NCI-H2227 treated with DMSO at 0.1 percent for 48 hours (cell line): ENCODE measurements around the gene COL13A1.
A peak's percentile ranks its signal among the peaks of the same experiment; 100 is the strongest.

Experiments used
- DNase-seq: peaks from one replicate; lab custom pipeline; 2025; lab: John Stamatoyannopoulos, UW

COL13A1 gene

GRCh38 chr10:69944761-69945160 is 143.1 kb downstream of the COL13A1 start:
- DNase-seq = no peak

DNA sequence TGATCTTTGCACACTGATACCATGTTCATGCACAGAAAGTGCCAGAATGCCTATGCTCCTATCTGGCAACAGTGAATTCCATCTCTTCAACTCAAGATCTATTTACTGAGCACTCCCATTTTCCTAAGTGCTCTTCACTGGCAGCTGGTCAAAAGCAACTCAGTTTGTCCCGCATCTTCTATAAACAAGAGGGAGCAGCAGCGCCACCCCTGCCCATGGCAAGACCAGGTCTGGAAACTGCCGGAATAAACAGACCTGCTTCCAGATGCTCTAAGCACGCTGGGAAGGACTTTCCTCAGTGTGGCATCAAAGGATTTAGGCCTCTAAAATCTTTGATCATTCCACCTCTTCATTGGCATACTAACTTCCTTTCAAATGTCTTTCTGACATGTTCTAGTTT is 146.6 kb downstream of the COL13A1 start:
- no peak for DNase-seq

DNA sequence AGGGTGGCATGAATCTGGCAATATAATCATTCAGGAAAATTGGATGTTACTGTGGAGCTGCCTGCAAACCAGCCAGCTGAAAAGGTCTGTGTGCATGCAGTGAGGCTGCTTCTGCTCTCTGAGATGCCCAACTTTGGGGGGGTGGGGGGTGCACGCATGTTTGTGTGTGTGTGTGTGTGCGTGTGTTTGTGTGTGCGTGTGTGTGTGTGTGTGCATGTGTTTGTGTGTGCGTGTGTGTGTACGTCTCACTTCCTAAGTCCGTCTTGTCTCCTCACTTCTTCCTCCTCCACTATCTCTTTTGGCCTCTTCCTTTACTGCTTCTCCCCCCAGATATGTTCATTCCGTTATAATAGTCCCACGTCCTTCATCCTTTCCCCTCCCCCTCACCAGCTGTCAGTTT is 148.1 kb downstream of the COL13A1 start:
- no peak for DNase-seq

DNA sequence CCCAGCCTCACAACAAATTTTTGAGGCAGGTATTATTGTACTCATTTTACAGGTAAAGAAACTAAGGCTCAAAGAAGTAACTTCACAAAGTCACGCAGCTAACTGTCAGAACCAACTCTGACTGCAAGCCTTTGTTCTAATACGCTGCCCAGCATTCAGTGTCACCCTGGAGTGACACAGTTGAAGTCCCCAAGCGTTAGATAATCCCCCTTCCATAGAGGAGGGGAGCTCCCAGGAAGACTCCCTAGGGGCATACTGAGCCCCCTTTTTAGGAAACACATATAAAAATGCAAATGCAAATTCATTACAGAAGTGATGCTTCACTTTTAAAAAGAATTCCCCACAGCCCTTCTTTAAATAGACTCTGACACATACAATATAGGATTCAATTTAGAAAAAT is 150.0 kb downstream of the COL13A1 start:
- no peak for DNase-seq

DNA sequence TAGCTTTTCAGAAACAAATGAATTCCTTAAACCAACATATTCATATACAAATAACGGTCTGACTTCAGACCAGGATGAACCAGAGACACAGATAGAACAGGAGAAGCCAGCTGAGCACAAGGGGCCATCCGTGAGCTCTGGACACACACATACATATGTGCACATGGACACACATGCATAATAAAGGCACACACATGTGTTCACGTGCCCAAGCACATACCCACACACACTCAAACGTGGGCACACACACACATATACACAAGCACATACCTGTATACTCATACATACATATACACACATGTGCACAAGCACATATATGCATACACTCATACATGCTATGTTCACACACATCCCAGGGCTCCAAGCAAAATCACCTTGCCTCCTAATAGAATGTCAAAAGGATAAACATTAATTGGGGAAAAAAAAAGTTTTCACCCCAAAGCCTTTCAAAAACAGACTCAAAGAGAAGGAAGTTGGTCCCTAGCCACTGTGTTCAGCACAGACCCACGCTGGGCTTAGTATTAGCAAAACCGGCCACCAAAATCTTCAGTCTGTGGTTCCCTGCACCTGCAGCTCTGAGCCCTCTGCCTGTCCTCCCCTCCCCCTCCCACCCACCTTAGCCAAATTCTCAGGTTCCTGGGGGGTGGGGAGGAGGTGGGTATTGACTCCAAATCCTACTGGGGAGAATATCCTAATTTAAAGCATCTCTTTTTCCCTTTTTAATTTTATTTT is 150.5 kb downstream of the COL13A1 start:
- DNase-seq = no peak

DNA sequence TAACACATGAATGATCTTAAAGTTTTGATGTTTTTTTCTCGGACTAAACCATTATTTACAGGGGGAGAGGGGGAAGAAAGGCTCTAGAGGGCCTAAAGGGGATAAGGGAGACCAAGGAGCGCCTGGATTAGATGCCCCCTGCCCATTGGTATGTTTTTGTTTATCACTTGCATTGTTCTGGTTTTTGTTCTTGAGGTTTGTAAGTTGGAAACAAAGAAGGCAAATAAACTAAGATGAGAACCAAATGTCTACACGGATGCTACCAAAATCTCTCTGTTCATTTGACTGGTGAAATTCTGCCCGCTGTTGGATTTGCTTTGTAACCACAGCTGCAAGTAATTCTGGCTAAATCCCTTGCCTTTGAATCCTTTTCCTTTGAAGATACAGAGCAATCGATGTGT is 151.1 kb downstream of the COL13A1 start:
- no peak for DNase-seq

GRCh38 chr10:69953851-69954250 is 152.1 kb downstream of the COL13A1 start:
- DNase-seq = no peak

DNA sequence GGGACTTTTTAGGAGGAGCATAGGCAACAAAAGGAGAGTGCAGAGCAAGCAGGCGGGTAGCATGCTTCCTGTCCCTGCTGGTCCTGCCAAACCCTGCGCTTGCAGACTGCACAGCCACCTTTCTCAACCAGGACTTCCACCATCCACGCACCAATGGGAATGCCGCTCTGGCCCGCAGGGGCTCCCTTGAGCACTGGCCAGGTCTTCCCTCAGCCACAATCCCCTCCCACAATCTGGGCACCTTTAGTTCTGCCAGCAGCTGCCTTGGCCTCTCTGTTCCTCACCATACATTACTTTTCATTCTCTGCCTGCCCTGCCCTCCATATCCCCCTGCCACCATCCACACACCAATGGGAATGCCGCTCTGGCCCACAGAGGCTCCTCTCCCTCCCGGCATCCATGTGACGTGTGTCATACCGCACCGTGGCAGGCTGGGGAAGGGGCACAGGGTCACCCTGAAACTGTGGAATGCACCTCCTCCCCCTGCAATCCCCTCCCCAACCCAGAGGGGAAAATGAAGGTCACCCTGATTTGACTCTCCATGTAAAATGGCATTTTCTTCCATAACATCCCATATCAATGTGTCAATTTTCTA is 153.6 kb downstream of the COL13A1 start:
- DNase-seq = no peak

DNA sequence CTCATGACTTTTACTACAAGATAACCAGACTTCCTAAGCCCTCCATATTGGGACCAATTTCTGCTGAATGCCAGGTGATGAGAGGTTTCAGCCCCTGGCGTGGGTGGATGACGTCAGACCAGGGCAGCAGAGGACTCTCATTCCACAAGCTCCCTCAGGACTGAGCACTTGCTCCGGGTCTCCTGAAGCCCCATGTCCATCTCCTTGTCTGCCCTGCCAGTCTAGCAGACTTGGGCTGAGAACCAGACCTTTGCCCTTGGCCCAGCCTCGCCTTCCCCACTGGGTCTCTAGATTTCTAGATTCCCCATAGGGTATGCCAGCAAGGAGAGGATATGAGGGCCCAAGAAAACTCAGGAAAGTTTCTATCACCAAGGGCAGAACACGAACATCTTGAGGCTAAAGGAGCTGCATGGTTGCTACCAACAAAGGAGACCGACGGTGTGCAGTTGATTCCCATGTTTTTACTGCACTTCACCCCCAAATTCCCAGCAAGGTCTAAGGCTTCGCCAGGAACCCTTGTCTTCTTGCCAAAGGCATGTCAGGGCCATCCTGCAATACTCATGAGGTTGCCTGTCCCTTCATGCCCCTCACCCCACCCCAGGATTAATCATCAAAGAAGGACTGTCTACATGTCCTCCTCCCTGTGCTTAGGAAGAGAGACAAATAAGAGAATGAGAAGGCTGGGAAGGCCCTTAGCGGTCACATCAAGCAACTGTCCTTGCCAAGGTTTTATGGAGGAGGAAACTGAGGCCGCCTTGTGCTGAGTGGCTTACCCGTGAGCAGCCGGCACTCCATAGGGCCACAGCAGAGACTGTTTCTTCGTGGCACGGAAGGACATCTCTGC is 154.4 kb downstream of the COL13A1 start:
- DNase-seq = no peak

- no peak for DNase-seq
Measured at GRCh38 chr10:69956741-69957230, 155.1 kb downstream of the COL13A1 start.

DNA sequence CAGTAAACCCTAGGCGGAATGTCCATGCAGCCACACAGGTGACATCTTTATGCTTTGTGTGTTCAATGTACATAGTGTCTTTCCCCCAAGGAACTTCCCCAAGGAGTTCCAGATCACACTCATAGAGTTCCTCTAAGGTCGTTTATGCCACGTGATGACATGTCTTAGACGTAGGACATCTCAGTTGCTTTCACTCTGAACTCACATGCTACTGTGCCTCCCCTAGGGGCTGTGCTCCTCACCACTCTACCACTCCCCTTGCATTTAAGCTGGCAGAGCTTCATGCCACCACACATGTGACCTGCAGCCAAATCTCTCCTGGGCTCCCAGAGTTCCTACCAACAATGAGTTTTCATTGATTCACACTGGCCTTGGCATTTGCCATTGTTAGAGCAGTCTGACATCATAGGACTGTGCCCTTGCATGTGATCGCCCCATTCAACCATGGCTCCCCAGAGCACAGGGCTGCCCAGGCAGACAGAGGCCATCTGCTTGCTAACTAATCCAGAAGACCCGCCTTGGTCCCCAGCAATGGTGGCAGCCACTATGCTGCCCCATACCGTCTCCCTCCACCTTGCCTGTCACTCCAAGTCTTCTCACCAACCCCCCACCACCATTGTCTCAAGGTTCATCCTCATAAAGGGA is 155.7 kb downstream of the COL13A1 start:
- no peak for DNase-seq

- peak; percentile 10 for DNase-seq
Measured at GRCh38 chr10:69957886-69958555, 156.3 kb downstream of the COL13A1 start.

GRCh38 chr10:69958556-69958902 is 156.8 kb downstream of the COL13A1 start:
- DNase-seq = no peak

DNA sequence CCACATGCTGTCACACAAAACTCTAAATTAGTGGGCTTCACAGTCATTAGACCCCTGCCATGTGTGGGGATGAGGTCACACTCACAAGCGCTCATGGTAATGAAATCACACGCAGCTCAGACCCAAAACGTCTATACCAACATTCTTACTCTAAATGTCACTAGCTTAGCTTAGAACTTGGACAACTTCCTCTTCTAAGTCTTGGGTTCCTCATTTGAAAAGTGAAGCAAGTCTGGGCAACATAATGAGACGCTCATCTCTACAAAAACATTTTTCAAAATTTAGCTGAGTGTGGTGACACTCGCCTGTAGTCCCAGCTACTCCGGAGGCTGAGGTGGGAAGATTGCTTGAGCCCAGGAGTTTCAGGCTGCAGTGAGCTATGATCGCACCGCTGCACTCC is 158.2 kb downstream of the COL13A1 start:
- DNase-seq = no peak

GRCh38 chr10:69960606-69960987 is 158.9 kb downstream of the COL13A1 start:
- no peak for DNase-seq

DNA sequence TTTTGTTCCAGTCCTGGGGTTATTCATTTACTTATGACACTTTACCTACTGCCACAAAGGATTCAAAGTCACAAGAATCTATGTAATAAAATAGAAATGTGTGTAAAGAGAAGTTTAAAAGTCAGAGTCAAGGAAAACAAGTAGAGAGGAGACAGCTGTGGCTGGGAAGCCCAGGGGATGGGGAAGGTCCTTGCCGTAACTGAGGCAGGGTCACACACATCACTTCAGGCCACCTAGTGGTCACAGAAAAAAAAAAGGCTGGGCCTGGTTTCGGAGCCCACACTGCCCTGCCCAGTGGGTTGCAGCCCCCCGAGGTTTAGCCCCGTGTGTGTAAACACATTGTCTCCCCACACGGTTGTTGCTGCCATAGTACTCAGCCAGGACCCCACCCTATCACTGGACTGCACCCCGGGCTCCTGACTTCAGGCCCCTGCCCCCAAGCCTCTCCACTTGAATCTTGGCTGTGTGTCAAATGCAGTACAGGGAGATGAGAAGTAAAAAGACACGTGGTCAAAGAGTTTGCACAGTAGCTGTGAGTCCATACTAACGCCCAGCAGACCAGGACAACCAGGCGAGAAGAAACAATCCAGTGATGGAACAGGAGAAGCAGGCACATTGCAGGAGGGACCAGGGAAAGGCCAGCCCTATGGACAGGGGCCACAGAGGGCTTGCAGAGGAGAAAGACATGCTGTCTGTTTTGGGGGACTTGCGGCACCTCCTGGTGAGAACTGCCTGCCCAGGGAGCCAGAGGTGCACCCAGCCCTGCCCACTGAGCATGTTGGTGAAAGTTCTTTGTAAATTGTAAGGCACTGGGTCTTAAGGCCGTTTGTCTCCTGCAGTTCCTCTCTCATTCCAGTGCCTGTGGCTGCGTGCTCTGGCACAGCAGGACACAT is 159.5 kb downstream of the COL13A1 start:
- no peak for DNase-seq

DNA sequence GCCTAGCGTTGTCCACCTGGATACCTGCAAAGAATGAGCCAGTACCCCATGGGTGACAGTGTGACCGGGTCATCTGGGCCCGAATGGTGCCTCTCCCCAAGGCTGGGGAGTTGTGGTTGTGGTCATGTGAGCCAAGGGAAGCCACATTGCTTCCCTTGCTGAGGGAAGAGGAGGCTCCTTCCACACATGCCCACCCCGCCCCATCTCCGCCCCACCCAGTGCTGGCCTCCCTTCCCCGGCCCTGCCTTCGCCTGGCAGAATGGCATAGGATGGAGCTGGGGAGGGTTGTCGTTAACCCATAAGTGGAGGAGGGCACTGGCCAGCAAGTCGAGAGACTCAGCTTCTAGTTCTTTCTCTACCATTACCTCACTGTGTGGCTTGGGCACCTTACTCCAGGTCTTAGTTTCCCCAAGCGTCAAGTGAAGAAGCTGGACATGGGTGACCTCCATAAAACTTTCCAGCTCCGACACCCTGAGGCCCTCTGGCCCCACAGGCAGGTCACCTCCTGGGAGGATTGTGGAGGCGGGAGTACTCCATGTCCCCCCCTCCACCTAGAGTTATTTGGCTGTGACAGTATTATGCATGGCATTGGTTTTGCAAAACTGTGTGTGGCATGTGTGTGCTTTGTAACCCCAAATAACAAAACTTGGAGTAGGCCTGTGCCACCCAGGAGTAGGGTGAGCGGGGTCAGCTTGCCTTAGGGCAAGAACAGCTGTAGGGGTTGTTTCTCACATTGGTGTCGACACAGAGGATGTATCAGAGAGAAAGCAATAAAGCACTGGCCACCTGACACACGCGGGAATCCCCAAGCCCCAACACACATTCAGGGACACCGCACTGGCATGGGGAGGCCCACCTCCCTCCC is 160.4 kb downstream of the COL13A1 start:
- no peak for DNase-seq

GRCh38 chr10:69962746-69963135 is 161.0 kb downstream of the COL13A1 start:
- DNase-seq = no peak

DNA sequence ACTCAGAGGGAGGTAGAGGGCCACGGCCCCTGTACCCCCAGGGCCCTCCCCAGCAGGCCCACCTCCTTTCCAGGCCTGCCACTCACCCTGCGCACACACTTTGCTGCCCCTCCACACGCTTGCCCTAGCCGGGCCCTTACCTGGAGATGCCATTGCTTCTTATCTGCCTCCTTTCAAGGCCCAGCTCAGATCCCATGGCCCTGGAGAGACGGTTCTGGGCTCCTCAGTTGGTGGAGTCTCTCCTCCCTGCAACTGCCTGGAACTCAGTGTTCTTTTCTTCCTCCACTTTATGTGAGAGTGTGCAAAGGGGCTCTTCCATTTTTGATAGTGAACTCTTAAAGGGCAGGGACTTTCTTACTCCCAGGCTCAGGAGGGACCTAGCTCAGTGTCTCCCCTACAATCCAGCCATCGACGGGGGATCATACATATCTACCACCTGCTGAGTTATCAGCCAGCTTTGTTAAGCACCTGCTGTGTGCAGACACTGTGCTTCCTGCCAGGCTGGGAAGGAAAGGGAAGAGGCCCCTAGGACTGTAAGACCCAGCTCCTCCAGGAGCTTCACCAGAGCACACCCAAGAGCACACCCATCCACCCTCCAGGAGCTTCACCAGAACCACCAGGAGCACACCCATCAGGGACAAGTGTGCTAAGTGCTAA is 161.6 kb downstream of the COL13A1 start:
- DNase-seq = no peak
